ENCODE measurements around the gene SPAG8.

GRCh38 chr9:35801328-35802128, 10.5 kb downstream of the SPAG8 start:
- TF ChIP-seq POLR2A (IDR thresholded peaks at IDR 0.05; ENCODE audit: low read length) = no peak
- no peak for TF ChIP-seq GATA1 (IDR thresholded peaks at IDR 0.05; ENCODE audit: low read depth, low read length)

Data from erythroblast (primary cell).